GM23338 (cell line): ENCODE measurements around the gene ANGPTL2.

Experiments used
- CREB1 ChIP-seq: fragments of 250-450 bp; sonication (Bioruptor Pico); IDR thresholded peaks from 2 replicates; pipeline ENCODE4 v1.5.0; 2020; ENCODE audit warnings: low read depth, mild to moderate bottlenecking, moderate library complexity
- CTCF ChIP-seq, 2 experiments: fragments of 200-600 bp in 1 of 2; sonication (generic) in 1 of 2; conservative IDR thresholded peaks; 2 replicates each; pipeline versions ENCODE4 v1.5.1 to v1.6.1; 2016 to 2017; ENCODE audit warnings: antibody characterized with exemption in 2 of 2, low read depth in 2 of 2, mild to moderate bottlenecking in 2 of 2, moderate library complexity in 1 of 2
- ETS1 ChIP-seq: IDR thresholded peaks from 2 replicates; pipeline ENCODE4 v1.6.1; 2016; ENCODE audit warnings: antibody characterized with exemption
- EZH2 ChIP-seq: fragments of 200-600 bp; sonication (generic); IDR thresholded peaks from one replicate; pipeline ENCODE4 v1.8.0; 2017; ENCODE audit warnings: antibody characterized with exemption, mild to moderate bottlenecking, low read depth; ENCODE audit not compliant: unreplicated experiment
- EZH2phosphoT487 ChIP-seq: fragments of 200-600 bp; sonication (generic); IDR thresholded peaks from one replicate; pipeline ENCODE4 v1.8.1; 2018; ENCODE audit warnings: antibody characterized with exemption; ENCODE audit not compliant: unreplicated experiment
- JUNB ChIP-seq: IDR thresholded peaks from one replicate; pipeline ENCODE4 v1.6.1; 2016; ENCODE audit warnings: antibody characterized with exemption; ENCODE audit not compliant: unreplicated experiment
- NANOG ChIP-seq: IDR thresholded peaks from 2 replicates; pipeline ENCODE4 v1.6.1; 2016; ENCODE audit warnings: antibody characterized with exemption, borderline replicate concordance
- POLR2AphosphoS5 ChIP-seq: IDR thresholded peaks from 2 replicates; pipeline ENCODE4 v1.6.1; 2016; ENCODE audit warnings: antibody characterized with exemption, low read depth
- ZNF114 ChIP-seq: fragments of 250-450 bp; sonication (Bioruptor Pico); IDR thresholded peaks from 2 replicates; pipeline ENCODE4 v1.5.0; 2020; ENCODE audit warnings: mild to moderate bottlenecking, moderate library complexity
- ZNF331 ChIP-seq: fragments of 250-450 bp; sonication (Bioruptor Pico); IDR thresholded peaks from 2 replicates; pipeline ENCODE4 v1.5.0; 2020; ENCODE audit warnings: low read depth, mild to moderate bottlenecking, moderate library complexity
- TF ChIP-seq, protein P1 (sequence below): fragments of 250-450 bp; sonication (Bioruptor Pico); IDR thresholded peaks from 2 replicates; pipeline ENCODE4 v1.5.0; 2020; ENCODE audit warnings: mild to moderate bottlenecking, moderate library complexity
- TF ChIP-seq, protein P2 (sequence below): IDR thresholded peaks from one replicate; pipeline ENCODE4 v1.6.1; 2018; ENCODE audit warnings: antibody characterized with exemption; ENCODE audit not compliant: unreplicated experiment

DNA sequence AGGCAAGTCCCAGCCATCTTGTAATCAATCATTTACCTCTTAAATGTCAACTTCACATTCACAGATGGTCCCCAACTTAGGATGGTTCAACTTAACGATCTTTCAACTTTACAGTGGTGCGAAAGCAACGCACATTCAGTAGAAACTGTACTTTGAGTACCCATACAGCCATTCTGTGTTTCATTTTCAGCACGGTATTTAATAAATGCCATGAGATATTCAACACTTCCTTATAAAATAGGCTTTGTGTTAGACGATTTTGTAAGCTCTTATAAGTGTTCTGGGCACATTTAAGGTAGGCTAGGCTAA is 47.1 kb upstream of the ANGPTL2 start:
- TF ChIP-seq CTCF (conservative IDR thresholded peaks at IDR 0.05; ENCODE audit: low read depth in 2 of 2): no peak
- TF ChIP-seq CREB1 (CRISPR knock-in tag): no peak
- no peak for TF ChIP-seq POLR2AphosphoS5
- TF ChIP-seq EZH2phosphoT487: no peak
- no peak for TF ChIP-seq EZH2
- TF ChIP-seq ETS1: no peak
- TF ChIP-seq, protein P1, sequence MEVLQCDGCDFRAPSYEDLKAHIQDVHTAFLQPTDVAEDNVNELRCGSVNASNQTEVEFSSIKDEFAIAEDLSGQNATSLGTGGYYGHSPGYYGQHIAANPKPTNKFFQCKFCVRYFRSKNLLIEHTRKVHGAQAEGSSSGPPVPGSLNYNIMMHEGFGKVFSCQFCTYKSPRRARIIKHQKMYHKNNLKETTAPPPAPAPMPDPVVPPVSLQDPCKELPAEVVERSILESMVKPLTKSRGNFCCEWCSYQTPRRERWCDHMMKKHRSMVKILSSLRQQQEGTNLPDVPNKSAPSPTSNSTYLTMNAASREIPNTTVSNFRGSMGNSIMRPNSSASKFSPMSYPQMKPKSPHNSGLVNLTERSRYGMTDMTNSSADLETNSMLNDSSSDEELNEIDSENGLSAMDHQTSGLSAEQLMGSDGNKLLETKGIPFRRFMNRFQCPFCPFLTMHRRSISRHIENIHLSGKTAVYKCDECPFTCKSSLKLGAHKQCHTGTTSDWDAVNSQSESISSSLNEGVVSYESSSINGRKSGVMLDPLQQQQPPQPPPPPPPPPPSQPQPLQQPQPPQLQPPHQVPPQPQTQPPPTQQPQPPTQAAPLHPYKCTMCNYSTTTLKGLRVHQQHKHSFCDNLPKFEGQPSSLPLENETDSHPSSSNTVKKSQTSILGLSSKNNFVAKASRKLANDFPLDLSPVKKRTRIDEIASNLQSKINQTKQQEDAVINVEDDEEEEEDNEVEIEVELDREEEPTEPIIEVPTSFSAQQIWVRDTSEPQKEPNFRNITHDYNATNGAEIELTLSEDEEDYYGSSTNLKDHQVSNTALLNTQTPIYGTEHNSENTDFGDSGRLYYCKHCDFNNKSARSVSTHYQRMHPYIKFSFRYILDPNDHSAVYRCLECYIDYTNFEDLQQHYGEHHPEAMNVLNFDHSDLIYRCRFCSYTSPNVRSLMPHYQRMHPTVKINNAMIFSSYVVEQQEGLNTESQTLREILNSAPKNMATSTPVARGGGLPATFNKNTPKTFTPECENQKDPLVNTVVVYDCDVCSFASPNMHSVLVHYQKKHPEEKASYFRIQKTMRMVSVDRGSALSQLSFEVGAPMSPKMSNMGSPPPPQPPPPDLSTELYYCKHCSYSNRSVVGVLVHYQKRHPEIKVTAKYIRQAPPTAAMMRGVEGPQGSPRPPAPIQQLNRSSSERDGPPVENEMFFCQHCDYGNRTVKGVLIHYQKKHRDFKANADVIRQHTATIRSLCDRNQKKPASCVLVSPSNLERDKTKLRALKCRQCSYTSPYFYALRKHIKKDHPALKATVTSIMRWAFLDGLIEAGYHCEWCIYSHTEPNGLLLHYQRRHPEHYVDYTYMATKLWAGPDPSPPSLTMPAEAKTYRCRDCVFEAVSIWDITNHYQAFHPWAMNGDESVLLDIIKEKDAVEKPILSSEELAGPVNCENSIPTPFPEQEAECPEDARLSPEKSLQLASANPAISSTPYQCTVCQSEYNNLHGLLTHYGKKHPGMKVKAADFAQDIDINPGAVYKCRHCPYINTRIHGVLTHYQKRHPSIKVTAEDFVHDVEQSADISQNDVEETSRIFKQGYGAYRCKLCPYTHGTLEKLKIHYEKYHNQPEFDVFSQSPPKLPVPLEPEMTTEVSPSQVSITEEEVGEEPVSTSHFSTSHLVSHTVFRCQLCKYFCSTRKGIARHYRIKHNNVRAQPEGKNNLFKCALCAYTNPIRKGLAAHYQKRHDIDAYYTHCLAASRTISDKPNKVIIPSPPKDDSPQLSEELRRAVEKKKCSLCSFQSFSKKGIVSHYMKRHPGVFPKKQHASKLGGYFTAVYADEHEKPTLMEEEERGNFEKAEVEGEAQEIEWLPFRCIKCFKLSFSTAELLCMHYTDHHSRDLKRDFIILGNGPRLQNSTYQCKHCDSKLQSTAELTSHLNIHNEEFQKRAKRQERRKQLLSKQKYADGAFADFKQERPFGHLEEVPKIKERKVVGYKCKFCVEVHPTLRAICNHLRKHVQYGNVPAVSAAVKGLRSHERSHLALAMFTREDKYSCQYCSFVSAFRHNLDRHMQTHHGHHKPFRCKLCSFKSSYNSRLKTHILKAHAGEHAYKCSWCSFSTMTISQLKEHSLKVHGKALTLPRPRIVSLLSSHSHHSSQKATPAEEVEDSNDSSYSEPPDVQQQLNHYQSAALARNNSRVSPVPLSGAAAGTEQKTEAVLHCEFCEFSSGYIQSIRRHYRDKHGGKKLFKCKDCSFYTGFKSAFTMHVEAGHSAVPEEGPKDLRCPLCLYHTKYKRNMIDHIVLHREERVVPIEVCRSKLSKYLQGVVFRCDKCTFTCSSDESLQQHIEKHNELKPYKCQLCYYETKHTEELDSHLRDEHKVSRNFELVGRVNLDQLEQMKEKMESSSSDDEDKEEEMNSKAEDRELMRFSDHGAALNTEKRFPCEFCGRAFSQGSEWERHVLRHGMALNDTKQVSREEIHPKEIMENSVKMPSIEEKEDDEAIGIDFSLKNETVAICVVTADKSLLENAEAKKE (CRISPR knock-in tag): no peak
- TF ChIP-seq, protein P2, sequence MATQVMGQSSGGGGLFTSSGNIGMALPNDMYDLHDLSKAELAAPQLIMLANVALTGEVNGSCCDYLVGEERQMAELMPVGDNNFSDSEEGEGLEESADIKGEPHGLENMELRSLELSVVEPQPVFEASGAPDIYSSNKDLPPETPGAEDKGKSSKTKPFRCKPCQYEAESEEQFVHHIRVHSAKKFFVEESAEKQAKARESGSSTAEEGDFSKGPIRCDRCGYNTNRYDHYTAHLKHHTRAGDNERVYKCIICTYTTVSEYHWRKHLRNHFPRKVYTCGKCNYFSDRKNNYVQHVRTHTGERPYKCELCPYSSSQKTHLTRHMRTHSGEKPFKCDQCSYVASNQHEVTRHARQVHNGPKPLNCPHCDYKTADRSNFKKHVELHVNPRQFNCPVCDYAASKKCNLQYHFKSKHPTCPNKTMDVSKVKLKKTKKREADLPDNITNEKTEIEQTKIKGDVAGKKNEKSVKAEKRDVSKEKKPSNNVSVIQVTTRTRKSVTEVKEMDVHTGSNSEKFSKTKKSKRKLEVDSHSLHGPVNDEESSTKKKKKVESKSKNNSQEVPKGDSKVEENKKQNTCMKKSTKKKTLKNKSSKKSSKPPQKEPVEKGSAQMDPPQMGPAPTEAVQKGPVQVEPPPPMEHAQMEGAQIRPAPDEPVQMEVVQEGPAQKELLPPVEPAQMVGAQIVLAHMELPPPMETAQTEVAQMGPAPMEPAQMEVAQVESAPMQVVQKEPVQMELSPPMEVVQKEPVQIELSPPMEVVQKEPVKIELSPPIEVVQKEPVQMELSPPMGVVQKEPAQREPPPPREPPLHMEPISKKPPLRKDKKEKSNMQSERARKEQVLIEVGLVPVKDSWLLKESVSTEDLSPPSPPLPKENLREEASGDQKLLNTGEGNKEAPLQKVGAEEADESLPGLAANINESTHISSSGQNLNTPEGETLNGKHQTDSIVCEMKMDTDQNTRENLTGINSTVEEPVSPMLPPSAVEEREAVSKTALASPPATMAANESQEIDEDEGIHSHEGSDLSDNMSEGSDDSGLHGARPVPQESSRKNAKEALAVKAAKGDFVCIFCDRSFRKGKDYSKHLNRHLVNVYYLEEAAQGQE: no peak
- TF ChIP-seq JUNB: no peak
- TF ChIP-seq ZNF331 (CRISPR knock-in tag): no peak
- TF ChIP-seq NANOG: no peak
- TF ChIP-seq ZNF114 (CRISPR knock-in tag): no peak
